ENCODE data around the gene EFNA1. TPM values are rescaled to one million over a fixed set of nuclear protein-coding genes. Genes with fewer than 3 reads are reported as not detected.

The EFNA1 gene
- polyA plus RNA-seq, 1 of the 3 experiments (the other 2 are of a cell fraction) = 14.4 TPM

DNA sequence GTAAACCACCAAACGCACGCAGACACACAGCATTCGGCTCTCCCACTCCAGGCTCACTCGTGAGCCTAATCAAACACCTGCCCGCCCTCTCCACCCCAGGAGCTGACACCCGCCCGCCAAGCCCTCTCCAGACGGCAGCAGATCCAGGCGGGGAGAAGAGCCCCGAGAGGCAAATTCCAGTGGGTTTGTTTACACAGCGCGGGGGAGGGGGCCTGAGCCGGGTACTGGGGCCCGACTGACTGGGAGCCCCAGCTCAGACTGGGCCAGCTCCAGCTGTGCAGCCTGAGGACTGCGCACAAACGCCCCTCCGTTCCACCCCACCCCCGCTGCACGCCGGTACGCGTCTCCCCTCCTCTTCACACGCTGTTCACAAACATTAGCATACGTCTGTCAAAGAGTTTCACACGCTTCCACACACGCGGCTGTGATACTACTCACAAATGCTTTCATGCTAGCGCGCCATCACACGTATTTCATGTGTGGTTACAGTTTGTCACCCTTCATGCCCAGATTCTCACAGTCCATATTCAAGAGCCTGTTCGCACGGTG, 1.0 kb upstream of the EFNA1 start (continued):
- TF ChIP-seq, protein P1, sequence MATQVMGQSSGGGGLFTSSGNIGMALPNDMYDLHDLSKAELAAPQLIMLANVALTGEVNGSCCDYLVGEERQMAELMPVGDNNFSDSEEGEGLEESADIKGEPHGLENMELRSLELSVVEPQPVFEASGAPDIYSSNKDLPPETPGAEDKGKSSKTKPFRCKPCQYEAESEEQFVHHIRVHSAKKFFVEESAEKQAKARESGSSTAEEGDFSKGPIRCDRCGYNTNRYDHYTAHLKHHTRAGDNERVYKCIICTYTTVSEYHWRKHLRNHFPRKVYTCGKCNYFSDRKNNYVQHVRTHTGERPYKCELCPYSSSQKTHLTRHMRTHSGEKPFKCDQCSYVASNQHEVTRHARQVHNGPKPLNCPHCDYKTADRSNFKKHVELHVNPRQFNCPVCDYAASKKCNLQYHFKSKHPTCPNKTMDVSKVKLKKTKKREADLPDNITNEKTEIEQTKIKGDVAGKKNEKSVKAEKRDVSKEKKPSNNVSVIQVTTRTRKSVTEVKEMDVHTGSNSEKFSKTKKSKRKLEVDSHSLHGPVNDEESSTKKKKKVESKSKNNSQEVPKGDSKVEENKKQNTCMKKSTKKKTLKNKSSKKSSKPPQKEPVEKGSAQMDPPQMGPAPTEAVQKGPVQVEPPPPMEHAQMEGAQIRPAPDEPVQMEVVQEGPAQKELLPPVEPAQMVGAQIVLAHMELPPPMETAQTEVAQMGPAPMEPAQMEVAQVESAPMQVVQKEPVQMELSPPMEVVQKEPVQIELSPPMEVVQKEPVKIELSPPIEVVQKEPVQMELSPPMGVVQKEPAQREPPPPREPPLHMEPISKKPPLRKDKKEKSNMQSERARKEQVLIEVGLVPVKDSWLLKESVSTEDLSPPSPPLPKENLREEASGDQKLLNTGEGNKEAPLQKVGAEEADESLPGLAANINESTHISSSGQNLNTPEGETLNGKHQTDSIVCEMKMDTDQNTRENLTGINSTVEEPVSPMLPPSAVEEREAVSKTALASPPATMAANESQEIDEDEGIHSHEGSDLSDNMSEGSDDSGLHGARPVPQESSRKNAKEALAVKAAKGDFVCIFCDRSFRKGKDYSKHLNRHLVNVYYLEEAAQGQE (IDR thresholded peaks at IDR 0.05; ENCODE audit: low read depth, low read length) = no peak
- TF ChIP-seq SMC3 (IDR thresholded peaks at IDR 0.05; ENCODE audit: low read depth, low read length) = no peak
- no peak for TF ChIP-seq MEF2A (IDR thresholded peaks at IDR 0.05; ENCODE audit: borderline replicate concordance, low read depth)
- no peak for TF ChIP-seq FOSL2 (IDR thresholded peaks at IDR 0.05; ENCODE audit: borderline replicate concordance, low read depth)
- TF ChIP-seq, protein P2, sequence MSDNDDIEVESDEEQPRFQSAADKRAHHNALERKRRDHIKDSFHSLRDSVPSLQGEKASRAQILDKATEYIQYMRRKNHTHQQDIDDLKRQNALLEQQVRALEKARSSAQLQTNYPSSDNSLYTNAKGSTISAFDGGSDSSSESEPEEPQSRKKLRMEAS (IDR thresholded peaks at IDR 0.05; ENCODE audit: low read depth) = no peak
- no peak for TF ChIP-seq FOXJ3 (CRISPR knock-in tag; IDR thresholded peaks at IDR 0.05)
- no peak for TF ChIP-seq TEAD4 (IDR thresholded peaks at IDR 0.05; ENCODE audit: borderline replicate concordance, insufficient read depth)
- no peak for TF ChIP-seq POLR2AphosphoS5 (IDR thresholded peaks at IDR 0.05; ENCODE audit: low read depth, low read length)
- no peak for TF ChIP-seq EZH2phosphoT487 (IDR thresholded peaks at IDR 0.05; ENCODE audit: borderline replicate concordance, low read depth)
- TF ChIP-seq JUND (IDR thresholded peaks at IDR 0.05) = no peak
- no peak for TF ChIP-seq EP300 (IDR thresholded peaks at IDR 0.05; ENCODE audit: borderline replicate concordance in 1 of 2, low read depth in 1 of 2, low read length in 1 of 2)
- TF ChIP-seq TCF12 (IDR thresholded peaks at IDR 0.05) = no peak
- TF ChIP-seq RFX5 (IDR thresholded peaks at IDR 0.05; ENCODE audit: low read length) = no peak
- no peak for TF ChIP-seq NRF1 (IDR thresholded peaks at IDR 0.05; ENCODE audit: low read depth, low read length)
- TF ChIP-seq, protein P3, sequence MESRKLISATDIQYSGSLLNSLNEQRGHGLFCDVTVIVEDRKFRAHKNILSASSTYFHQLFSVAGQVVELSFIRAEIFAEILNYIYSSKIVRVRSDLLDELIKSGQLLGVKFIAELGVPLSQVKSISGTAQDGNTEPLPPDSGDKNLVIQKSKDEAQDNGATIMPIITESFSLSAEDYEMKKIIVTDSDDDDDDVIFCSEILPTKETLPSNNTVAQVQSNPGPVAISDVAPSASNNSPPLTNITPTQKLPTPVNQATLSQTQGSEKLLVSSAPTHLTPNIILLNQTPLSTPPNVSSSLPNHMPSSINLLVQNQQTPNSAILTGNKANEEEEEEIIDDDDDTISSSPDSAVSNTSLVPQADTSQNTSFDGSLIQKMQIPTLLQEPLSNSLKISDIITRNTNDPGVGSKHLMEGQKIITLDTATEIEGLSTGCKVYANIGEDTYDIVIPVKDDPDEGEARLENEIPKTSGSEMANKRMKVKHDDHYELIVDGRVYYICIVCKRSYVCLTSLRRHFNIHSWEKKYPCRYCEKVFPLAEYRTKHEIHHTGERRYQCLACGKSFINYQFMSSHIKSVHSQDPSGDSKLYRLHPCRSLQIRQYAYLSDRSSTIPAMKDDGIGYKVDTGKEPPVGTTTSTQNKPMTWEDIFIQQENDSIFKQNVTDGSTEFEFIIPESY (IDR thresholded peaks at IDR 0.05; ENCODE audit: borderline replicate concordance, low read depth) = no peak

All from SK-N-SH (cell line).